HepG2 (cell line): ENCODE results near the gene SCYL1. TPM values are rescaled to one million over a fixed set of nuclear protein-coding genes. Genes with fewer than 3 reads are reported as not detected.

Experiments used
- ARHGAP35 ChIP-seq: sonication (generic); formaldehyde crosslinking; IDR thresholded peaks from 2 replicates; pipeline ENCODE4 v1.9.0; 2022; ENCODE audit warnings: mild to moderate bottlenecking, inconsistent platforms, moderate library complexity, missing genetic modification reagents, borderline replicate concordance
- ARID3A ChIP-seq: IDR thresholded peaks from 2 replicates; pipeline ENCODE4 v1.6.1; 2012; ENCODE audit warnings: low read depth, low read length, improper control_type of control experiment
- ATF4 ChIP-seq, 2 experiments: fragments of 450-650 bp in 1 of 2; sonication (generic) in 1 of 2; formaldehyde crosslinking; IDR thresholded peaks; 2 replicates each; pipeline versions ENCODE4 v1.5.0 to v1.8.0; 2020 to 2022; ENCODE audit warnings: mild to moderate bottlenecking in 1 of 2, missing genetic modification reagents in 1 of 2
- ATM ChIP-seq: fragments of 450-650 bp; IDR thresholded peaks from 2 replicates; pipeline ENCODE4 v1.7.1; 2017; ENCODE audit warnings: mild to moderate bottlenecking, borderline replicate concordance
- BCL3 ChIP-seq: sonication (generic); formaldehyde crosslinking; IDR thresholded peaks from 2 replicates; pipeline ENCODE4 v1.5.1; 2020; ENCODE audit warnings: mild to moderate bottlenecking, missing genetic modification reagents, moderate library complexity
- FOXO1 ChIP-seq: sonication (generic); formaldehyde crosslinking; IDR thresholded peaks from 2 replicates; pipeline ENCODE4 v1.4.0; 2020; ENCODE audit warnings: missing genetic modification reagents
- HOXA7 ChIP-seq: sonication (generic); formaldehyde crosslinking; IDR thresholded peaks from 2 replicates; pipeline ENCODE4 v1.8.1; 2022; ENCODE audit warnings: mild to moderate bottlenecking, missing genetic modification reagents, moderate library complexity
- KAT7 ChIP-seq: IDR thresholded peaks from 2 replicates; pipeline ENCODE4 v1.6.1; 2018; ENCODE audit warnings: borderline replicate concordance, missing compliant biosample characterization
- KLF13 ChIP-seq: sonication (generic); formaldehyde crosslinking; IDR thresholded peaks from 2 replicates; pipeline ENCODE4 v1.4.0; 2020; ENCODE audit warnings: mild to moderate bottlenecking, missing genetic modification reagents
- MED13 ChIP-seq: sonication (generic); formaldehyde crosslinking; IDR thresholded peaks from 2 replicates; pipeline ENCODE4 v1.5.0; 2020; ENCODE audit warnings: missing genetic modification reagents
- MTF1 ChIP-seq: sonication (generic); formaldehyde crosslinking; IDR thresholded peaks from 2 replicates; pipeline ENCODE4 v1.5.0; 2020; ENCODE audit warnings: missing genetic modification reagents
- POLR2G ChIP-seq: fragments of 200-400 bp; formaldehyde crosslinking; IDR thresholded peaks from 2 replicates; pipeline ENCODE4 v1.6.1; 2018; ENCODE audit warnings: mild to moderate bottlenecking, low read depth, low read length, moderate library complexity
- TAF1 ChIP-seq: sonication (generic); formaldehyde crosslinking; IDR thresholded peaks from 2 replicates; pipeline ENCODE4 v1.4.0; 2020; ENCODE audit warnings: missing genetic modification reagents
- TBX2 ChIP-seq: sonication (generic); formaldehyde crosslinking; IDR thresholded peaks from 2 replicates; pipeline ENCODE4 v1.5.0; 2020; ENCODE audit warnings: missing genetic modification reagents, mild to moderate bottlenecking, borderline replicate concordance
- ZFAT ChIP-seq: sonication (generic); formaldehyde crosslinking; conservative IDR thresholded peaks from 2 replicates; pipeline ENCODE4 v1.8.1; 2023; ENCODE audit warnings: missing genetic modification reagents, inconsistent platforms
- ZGPAT ChIP-seq: IDR thresholded peaks from 2 replicates; pipeline ENCODE4 v1.6.1; 2016; ENCODE audit warnings: mild to moderate bottlenecking
- ZMAT5 ChIP-seq: sonication (generic); formaldehyde crosslinking; IDR thresholded peaks from 2 replicates; pipeline ENCODE4 v1.5.0; 2020; ENCODE audit warnings: mild to moderate bottlenecking, low read depth, missing genetic modification reagents, borderline replicate concordance
- ZNF124 ChIP-seq: sonication (generic); formaldehyde crosslinking; IDR thresholded peaks from 2 replicates; pipeline ENCODE4 v1.4.0; 2020; ENCODE audit warnings: missing genetic modification reagents
- ZNF138 ChIP-seq: sonication (generic); formaldehyde crosslinking; IDR thresholded peaks from 2 replicates; pipeline ENCODE4 v1.5.0; 2020; ENCODE audit warnings: mild to moderate bottlenecking, low read depth, missing genetic modification reagents
- ZNF451 ChIP-seq: sonication (generic); formaldehyde crosslinking; IDR thresholded peaks from 2 replicates; pipeline ENCODE4 v1.5.0; 2020; ENCODE audit warnings: mild to moderate bottlenecking, missing genetic modification reagents
- ZNF501 ChIP-seq: sonication (generic); formaldehyde crosslinking; IDR thresholded peaks from 2 replicates; pipeline ENCODE4 v1.5.1; 2020; ENCODE audit warnings: mild to moderate bottlenecking, moderate library complexity, missing genetic modification reagents
- ZNF75D ChIP-seq: sonication (generic); formaldehyde crosslinking; IDR thresholded peaks from 2 replicates; pipeline ENCODE4 v1.8.1; 2023; ENCODE audit warnings: missing genetic modification reagents, mild to moderate bottlenecking, borderline replicate concordance
- ZNF768 ChIP-seq: sonication (generic); formaldehyde crosslinking; IDR thresholded peaks from 2 replicates; pipeline ENCODE4 v1.4.0; 2020; ENCODE audit warnings: missing genetic modification reagents
- polyA plus RNA-seq, 8 experiments: library from polyadenylated mRNA; depleted of rRNA in 3 of 8; stranded (reverse) in 7 of 8; unstranded in 1 of 8; fragments of >200 nt; fragmentation: Illumina TruSeq in 4 of 8; extraction: Trizol in 4 of 8; gene quantifications; 2 replicates each; pipeline versions ENCODE4 v1.2.1 to v1.2.3, GENCODE V29; 2011 to 2016; ENCODE audit warnings: low read depth in 4 of 8, missing spikeins in 1 of 8, mixed read lengths in 1 of 8; ENCODE audit not compliant: insufficient read depth in 1 of 8
- total RNA-seq, 5 experiments: library from RNA; depleted of rRNA; stranded (reverse); fragments of >200 nt; fragmentation: Illumina TruSeq; extraction: Trizol; gene quantifications; 2 replicates each; pipeline ENCODE4 v1.2.3, GENCODE V29; 2016; ENCODE audit warnings: low read depth in 1 of 5

Gene SCYL1
- total and polyA plus RNA-seq, 2 of the 13 experiments (the other 11 are each of a cell fraction or from before 2014, with no cell fraction given): 65.9 to 103 TPM

- TF ChIP-seq MTF1 (CRISPR knock-in tag) (0 out of 2 replicates have a peak, but pooled peaks have one; percentile 36), BCL3 (CRISPR knock-in tag) (peak; percentile 75; the same call in 1 of the 2 replicates), KLF13 (no peak), ARID3A (no peak), ZNF451 (no peak; the same call in 1 of the 2 replicates), ZNF138 (peak; percentile 39; the same call in 1 of the 2 replicates), ATF4 (CRISPR knock-in tag; IDR thresholded peaks at IDR 0.05) (no peak), ZNF501 (CRISPR knock-in tag) (peak; percentile 32; the same call in 1 of the 2 replicates), ZMAT5 (CRISPR knock-in tag) (no peak), MED13 (CRISPR knock-in tag) (no peak), TAF1 (CRISPR knock-in tag) (peak; percentile 68), ZFAT (CRISPR knock-in tag) (no peak), ZNF768 (CRISPR knock-in tag) (peak; percentile 81; the same call in 1 of the 2 replicates), ARHGAP35 (peak; percentile 72; the same call in 1 of the 2 replicates), HOXA7 (CRISPR knock-in tag) (no peak), TBX2 (CRISPR knock-in tag) (peak; percentile 84; the same call in 1 of the 2 replicates), KAT7 (CRISPR knock-in tag) (peak; percentile 68; the same call in 1 of the 2 replicates), ZNF124 (CRISPR knock-in tag) (no peak), FOXO1 (CRISPR knock-in tag) (no peak), ATM (no peak), POLR2G (peak; percentile 63), ZGPAT (CRISPR knock-in tag) (peak; percentile 68; the same call in 1 of the 2 replicates), ZNF75D (CRISPR knock-in tag) (no peak)
Measured at GRCh38 chr11:65524741-65525545, at the start of gene SCYL1 (continued).
